GM19043 (cell line): ENCODE results near the gene FLACC1.
A peak's percentile ranks its signal among the peaks of the same experiment; 100 is the strongest.
"Not testable (repeated sequence)": the region's sequence is repeated elsewhere in the genome, so short reads cannot be mapped to it uniquely, and the experiment has no call there.

Experiments
- ATAC-seq: cut with Tn5 transposase; IDR thresholded peaks from one replicate; pipeline ENCODE4 v1.9.1; 2021; ENCODE audit warnings: low read depth; ENCODE audit not compliant: unreplicated experiment

FLACC1 gene

DNA sequence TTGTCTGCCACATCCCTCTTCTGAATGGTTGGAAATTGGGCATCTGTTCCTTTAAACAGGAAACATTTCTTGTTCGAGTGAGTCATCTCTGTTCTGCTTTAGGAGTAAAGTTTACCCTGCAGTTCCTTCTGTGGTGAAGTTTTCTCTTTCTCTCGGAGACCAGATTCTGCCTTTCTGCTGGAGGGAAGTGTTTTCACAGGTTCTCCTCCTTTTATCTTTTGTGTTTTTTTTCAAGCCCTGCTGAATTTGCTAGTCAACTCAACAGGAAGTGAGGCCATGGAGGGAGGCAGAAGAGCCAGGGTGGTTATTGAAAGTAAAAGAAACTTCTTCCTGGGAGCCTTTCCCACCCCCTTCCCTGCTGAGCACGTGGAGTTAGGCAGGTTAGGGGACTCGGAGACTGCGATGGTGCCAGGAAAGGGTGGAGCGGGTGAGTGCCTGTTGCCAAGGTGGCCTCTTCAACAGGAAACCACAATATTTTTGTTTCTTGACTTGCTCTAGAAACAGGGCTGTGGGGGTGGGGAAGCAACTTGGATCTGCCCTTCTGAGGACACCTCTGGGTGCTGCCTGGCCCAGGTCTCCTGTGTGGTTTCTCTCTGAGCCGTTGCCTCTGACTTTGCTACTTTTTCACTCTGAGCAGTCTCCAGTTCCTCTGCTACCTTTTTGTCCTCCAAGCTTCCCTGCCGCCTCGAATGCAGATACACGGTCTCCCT, 99.0 kb downstream of the FLACC1 start:
- peak; percentile 56 for ATAC-seq

DNA sequence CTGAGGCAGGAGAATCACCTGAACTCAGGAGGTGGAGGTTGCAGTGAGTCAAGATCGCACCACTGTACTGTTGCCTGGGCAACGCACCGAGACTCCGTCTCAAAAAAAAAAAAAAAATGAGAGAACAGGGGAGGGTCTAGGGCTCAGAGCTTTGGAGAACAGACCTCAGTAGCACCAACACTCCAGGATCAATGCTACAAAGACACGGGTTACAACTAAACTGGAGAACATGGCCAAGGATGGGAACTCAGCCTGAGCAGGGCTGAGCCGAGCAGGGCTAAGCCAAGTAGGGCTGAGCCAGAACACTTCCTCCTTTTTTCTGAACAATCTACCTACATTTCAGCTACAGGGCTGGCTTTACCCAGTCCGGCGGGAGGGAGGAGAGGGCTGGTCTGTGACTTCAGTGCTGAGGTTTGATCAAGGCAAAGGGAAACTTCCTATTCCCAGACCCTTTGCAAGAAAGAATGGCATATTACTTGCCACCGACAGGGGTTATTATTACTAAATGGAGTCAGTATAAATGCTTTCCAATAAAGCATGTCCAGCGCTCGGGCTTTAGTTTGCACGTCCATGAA, 99.7 kb downstream of the FLACC1 start:
- ATAC-seq = peak; percentile 34

DNA sequence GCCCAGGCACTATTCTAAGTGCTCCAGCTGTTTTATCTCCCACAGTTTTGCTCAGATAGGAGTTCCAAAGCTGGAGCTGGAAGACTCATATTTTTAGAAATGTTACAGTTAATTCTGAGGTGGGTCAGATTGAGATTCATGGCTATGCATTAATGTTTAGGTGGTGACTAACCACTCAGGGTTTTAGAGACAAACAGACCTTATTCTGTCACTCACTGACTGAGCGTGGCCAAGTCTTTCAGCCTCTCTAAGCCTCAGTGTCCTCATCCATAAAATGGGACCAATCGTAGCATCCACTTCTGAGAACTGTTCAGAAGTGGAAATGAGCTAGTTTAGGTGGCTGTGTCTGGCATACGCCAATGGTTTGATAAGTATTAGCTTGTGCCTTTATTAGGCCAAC, 101.1 kb downstream of the FLACC1 start:
- no peak for ATAC-seq

DNA sequence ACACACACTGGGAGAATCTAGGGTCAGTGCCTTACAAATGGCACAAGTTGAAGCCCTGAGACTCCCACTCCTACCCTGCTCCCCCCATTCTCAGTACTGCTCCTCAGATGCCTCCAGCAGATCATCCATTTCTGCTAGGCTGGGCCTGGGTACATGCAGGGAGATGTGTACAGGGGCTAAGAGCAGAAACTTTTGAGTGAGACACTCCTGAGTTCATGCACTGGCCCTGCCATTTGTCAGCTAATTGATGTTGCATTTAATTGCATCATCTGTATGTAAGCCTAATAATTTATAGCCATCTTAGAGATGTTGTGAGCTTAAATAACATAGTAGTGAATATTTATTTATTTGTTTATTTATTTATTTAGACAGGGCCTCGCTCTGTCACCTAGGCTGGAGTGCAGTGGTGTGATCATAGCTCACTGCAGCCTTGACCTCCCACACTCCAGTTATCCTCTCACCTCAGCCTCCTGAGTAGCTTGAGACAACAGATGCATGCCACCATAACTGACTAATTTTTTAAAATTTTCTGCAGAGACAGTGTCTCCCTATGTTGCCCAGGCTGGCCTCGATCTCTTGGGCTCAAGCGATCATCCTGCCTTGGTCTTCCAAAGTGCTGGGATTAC, 101.6 kb downstream of the FLACC1 start:
- no peak for ATAC-seq

DNA sequence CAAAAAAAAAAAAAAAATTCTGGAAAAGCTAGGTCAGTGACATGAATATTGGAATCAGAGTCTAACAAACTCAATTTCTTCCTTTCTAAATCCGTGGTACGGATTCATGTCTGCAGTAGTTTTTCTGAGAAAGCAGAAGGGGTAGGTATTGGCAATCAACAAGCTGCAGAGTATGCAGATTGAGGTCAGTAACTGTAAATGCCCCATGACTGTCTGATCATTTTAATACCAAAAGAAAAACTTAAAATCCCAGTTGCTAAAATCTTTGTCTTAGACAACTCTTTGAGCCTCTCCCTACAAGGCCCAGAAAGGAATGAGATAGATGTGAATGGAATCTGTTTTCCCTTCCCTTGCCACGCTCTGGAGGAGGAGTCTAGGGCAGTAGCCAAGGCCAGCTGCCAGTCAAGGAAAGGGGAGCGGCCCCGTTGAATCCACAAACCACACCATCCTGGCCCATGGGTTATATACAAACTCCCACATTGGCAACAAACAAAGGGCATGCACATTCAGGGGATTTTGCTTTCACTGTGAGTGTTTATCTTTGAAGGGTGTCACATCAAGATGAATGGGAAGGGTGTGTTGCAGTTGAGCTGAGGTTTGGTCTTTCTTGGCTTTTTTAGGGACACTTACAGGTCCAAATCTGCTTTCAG, 102.9 kb downstream of the FLACC1 start:
- ATAC-seq = no peak

DNA sequence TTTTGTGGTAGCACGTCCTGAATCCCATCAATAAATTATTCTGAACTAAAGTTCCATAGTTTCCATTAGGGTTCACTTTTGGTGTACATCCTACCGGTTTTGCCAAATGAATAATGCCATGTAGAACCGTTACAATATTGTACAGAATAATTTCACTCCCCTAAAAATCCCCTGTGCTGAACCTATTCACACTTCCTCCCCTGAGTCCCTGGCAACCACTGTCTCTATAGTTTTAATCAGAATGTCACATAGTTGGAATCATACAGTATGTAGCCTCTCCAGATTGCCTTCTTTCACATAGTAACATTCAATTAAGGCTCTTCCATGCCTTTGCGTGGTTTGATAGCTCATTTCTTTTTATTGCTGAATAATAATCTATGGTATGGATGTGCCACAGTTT, 106.4 kb downstream of the FLACC1 start:
- no peak for ATAC-seq

DNA sequence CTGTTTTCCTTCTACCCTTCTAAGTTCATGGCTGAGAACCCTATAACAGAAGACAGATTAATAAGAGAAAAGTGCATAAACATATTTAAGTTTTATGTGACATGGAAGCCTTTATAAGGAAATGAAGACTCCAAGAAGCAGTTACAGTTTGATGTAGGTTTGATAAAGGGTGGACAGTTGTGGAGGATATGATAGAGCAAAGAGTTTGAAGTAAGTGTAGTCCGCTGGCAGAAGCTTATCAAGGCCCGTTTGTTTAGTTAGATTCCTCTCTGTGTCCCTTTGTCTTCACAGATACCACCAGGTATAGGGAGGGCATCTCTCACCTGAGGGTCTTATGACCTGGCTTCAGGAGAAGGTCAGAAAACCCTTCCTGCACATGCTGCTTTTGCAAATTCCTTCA, 107.3 kb downstream of the FLACC1 start:
- ATAC-seq = no peak

DNA sequence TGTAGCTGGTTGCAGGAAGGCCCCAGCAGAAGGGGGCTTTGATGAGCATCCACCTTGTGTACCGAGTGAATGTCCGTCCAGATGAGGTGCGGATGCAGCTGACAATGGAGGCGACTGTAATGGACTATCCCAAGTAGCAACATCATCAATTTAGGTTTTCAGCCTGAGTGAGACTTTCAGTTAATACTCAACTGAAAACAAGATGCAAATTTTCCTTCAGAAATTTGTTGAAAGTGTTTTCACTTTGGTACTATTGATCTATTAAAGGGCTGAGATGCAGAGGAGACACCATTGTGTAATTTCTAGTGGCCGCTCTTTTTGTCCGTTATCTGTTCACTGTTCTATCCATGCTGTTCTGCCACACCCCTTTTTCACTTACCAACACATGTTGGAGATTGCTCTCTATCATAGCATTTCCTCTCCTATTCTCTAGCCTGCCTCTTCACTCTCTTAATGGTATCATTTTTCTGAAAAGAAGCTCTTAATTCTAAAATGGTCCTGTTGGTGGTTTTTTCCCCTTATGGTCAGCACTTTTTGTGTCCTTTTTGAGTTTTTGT, 108.8 kb downstream of the FLACC1 start:
- ATAC-seq = no peak

DNA sequence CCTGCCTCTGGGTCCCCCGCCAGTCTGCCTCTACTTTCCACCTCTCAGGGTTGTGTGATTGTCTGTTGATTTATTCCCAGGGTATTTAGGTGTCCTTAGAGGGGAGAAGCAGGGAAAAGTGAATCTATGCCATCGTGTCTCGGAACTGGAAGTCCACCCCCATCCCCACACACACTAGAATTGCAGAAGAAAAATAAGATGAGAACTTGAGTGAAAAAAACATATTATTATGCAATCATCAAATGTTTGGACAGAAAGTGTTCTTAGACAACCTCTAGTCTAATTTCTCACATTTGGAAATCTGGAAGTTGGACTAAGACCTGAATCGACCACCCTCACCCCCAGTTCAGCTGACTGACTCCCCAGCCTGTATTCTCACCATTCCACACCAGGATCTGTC, 110.9 kb downstream of the FLACC1 start:
- ATAC-seq = no peak

DNA sequence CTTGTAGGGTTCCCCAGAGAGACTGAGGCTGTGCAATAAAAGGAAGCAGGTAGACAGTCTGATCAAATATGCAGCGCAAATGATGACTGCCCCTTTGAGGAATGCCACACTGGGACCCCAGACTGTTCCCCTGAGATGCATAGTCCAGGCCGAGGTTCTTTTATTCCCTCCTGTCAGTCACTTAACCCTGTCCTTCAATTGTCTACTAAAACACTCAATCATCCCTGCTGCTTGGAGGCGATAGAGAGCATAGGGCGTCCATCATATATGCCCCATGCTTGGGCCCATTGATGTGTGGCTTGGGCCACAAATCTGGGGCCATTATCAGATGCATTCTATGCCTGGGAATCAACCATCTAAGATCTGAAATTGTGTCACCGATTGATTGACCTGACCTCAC, 112.3 kb downstream of the FLACC1 start:
- no peak for ATAC-seq

DNA sequence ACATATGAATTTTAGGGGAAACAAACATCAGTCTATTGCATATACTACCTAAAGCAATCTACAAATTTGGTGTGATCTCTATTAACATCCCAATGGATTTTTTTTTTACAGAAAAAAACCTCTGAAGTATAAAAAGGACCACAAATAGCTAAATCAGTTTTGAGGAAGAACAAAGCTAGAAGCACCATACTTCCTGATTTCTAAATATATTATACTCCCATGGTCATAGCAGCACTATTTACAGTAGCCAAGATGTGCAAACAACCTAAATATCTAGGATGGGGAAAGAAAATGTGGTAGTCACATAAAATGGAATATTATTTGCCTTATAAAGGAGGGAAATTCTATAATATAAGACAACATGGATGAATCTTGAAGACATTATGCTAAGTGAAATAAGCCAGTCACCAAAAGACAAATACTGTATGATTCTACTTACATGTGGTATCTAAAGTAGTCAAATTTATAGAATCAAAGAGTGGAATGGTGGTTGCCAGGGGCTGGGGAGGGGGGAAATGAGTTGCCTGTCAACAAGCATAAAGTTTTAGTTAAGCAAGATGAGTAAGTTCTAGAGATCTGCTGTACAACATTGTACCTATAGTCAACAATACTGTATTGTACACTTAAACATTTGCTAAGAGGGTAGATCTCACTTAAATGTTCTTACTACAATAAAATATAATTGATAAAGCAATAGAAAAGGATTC, 114.4 kb downstream of the FLACC1 start:
- ATAC-seq = no peak

DNA sequence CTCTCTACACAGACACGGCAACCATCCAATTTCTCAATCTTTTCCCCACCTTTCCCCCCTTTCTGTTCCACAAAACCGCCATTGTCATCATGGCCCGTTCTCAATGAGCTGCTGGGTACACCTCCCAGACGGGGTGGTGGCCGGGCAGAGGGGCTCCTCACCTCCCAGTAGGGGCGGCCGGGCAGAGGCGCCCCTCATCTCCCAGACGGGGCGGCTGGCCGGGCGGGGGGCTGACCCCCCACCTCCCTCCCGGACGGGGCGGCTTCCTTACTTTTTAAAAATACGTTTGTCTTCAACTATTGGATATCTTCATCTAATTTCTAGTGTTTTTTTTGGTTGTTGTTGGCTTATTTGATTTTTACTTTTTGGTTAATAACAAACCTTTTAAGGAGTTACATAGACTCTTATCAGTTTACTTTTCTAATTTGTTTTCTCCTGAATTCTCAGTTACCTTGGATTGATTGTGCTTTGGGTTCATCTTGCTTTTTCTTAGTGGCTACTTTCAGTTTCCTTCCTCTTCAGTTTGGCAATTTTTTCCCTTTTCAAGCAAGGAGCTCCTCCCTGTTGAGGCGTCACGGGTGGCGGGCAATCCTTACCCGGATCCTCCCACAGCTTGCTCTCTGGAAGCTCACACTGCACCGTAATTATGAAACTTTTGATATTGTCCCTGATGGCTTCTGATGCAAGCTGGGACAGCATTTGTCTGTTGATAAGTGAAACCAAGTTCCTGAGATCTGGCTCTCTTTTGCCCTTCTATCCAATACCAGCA, 117.8 kb downstream of the FLACC1 start:
- ATAC-seq = not testable (repeated sequence)
